Gastrocnemius medialis (tissue), 4 donors: ENCODE data around the gene LHX5. TPM values are rescaled to one million over a fixed set of nuclear protein-coding genes. Genes with fewer than 3 reads are reported as not detected.

Source experiments
- ATAC-seq, 2 donors: fragments of 150-250 bp; one replicate each; pipeline ENCODE4 v1.9.1; 2016
- DNase-seq, 2 donors: peaks; one replicate each; pipeline ENCODE4 v3.0.0-alpha.2; 2019
- H3K27ac ChIP-seq, 4 donors: fragments of 200-600 bp; sonication (generic); 1 replicate in 1 of 4; 2 replicates in 3 of 4; pipeline ENCODE4 v1.5.1; 2016 to 2018; ENCODE audit warnings: mild to moderate bottlenecking in 2 of 4, moderate library complexity in 1 of 4
- H3K27me3 ChIP-seq, 3 donors: fragments of 200-600 bp; sonication (generic) in 2 of 3; 1 replicate in 1 of 3; 2 replicates in 2 of 3; pipeline versions ENCODE4 v1.5.1 to v1.6.0; 2016 to 2019; ENCODE audit warnings: mild to moderate bottlenecking in 1 of 3, moderate library complexity in 1 of 3
- H3K36me3 ChIP-seq, 2 donors: fragments of 200-600 bp; sonication (generic) in 1 of 2; one replicate each; pipeline ENCODE4 v1.5.1; 2017 to 2018
- H3K4me1 ChIP-seq, 2 donors: fragments of 200-600 bp; sonication (generic) in 1 of 2; one replicate each; pipeline ENCODE4 v1.5.1; 2016 to 2017; ENCODE audit warnings: mild to moderate bottlenecking in 2 of 2
- H3K4me3 ChIP-seq, 4 donors: fragments of 200-600 bp; sonication (generic) in 3 of 4; 1 replicate in 1 of 4; 2 replicates in 3 of 4; pipeline ENCODE4 v1.5.1; 2016 to 2019; ENCODE audit warnings: mild to moderate bottlenecking in 2 of 4
- H3K9me3 ChIP-seq, 3 donors: fragments of 200-600 bp; sonication (generic) in 2 of 3; 1 replicate in 1 of 3; 2 replicates in 2 of 3; pipeline ENCODE4 v1.5.1; 2016 to 2019
- POLR2A ChIP-seq, 2 donors: fragments of 450-650 bp; IDR thresholded peaks; one replicate each; pipeline ENCODE4 v1.6.1; 2017; ENCODE audit warnings: antibody characterized with exemption in 2 of 2, mild to moderate bottlenecking in 2 of 2, moderate library complexity in 2 of 2
- in situ Hi-C, 4 donors: fragments of 200-750 bp; cut with MboI; loops; one replicate each; pipeline versions ENCODE4 v1.15.0 to v1.8.0; 2017; ENCODE audit warnings: low sequenced_read_pairs in 4 of 4
- intact Hi-C: fragments of 100-400 bp; cut with DNase I; formaldehyde crosslinking; loops from one replicate; pipeline ENCODE4 v1.15.1; 2023; ENCODE audit warnings: low total_unique reads
- total RNA-seq, 4 donors: library from RNA; depleted of rRNA; stranded (reverse); fragments of >200 nt; gene quantifications; one replicate each; pipeline versions ENCODE4 v1.1.0 to v1.2.3, GENCODE V29; 2016
- TF ChIP-seq, protein P1 (sequence below), 5 experiments: fragments of 450-650 bp in 3 of 5; fragments of 200-600 bp in 2 of 5; sonication (generic) in 2 of 5; IDR thresholded peaks in 4 of 5; conservative IDR thresholded peaks in 1 of 5; 1 replicate in 4 of 5; 2 replicates in 1 of 5; pipeline ENCODE4 v1.5.1; 2016 to 2019; ENCODE audit warnings: antibody characterized with exemption in 5 of 5, mild to moderate bottlenecking in 3 of 5, moderate library complexity in 3 of 5

The LHX5 gene
- total RNA-seq, 4 donors from 2014 or later: not detected

DNA sequence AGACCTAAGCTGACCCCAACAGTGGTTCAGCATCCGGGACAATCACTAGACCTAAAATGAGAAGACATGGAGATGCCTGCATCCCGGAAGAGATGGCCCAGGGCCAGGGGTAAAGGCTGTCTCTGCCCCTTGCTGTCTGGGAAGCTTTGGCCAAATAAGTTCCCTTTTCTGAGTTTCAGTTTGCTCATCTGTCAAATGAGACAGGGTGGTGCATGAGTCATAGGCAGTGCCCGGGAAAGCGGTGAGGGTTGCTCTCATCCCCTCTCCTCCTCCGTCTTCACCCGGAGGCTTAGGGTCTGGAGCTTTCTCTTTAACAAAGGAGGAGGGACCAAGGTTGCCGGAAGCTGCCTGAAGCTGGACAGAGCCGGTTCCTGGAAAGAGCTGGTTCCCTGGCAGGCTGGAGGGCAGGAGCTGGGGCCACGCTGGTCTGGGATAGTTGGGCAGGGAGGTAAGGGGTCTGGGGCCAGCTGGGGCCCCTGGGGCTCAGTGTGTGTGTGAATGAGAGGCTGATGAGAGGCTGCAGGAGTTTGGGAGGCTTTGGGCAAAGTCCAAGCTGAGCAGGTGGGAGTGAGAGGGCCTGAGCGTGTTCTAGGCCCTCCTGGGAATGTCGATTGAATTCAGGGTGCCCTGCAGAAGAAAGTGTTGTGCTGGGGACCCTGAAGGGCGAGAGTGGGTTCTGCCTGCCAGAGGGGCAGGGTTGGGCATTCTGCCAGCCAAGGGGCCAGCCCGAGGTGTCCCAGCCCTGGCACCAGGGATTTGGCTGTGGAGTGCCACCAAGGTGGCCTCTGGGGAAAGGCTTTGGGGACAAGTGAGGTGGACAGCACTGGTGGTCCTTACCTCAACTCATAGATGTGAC lies 49.4 kb downstream of the LHX5 start, which contains the start of gene SDSL:
Gene SDSL (plus strand): TSS at position 351 of the 856 bp plus-strand sequence. CDS start 5,603 bp downstream, outside the sequence.
- TF ChIP-seq POLR2A (IDR thresholded peaks at IDR 0.05): peak in 1 of 2 donors; percentile 15
- TF ChIP-seq, protein P1, sequence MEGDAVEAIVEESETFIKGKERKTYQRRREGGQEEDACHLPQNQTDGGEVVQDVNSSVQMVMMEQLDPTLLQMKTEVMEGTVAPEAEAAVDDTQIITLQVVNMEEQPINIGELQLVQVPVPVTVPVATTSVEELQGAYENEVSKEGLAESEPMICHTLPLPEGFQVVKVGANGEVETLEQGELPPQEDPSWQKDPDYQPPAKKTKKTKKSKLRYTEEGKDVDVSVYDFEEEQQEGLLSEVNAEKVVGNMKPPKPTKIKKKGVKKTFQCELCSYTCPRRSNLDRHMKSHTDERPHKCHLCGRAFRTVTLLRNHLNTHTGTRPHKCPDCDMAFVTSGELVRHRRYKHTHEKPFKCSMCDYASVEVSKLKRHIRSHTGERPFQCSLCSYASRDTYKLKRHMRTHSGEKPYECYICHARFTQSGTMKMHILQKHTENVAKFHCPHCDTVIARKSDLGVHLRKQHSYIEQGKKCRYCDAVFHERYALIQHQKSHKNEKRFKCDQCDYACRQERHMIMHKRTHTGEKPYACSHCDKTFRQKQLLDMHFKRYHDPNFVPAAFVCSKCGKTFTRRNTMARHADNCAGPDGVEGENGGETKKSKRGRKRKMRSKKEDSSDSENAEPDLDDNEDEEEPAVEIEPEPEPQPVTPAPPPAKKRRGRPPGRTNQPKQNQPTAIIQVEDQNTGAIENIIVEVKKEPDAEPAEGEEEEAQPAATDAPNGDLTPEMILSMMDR (IDR thresholded peaks at IDR 0.05 in 4 of 5, conservative IDR thresholded peaks at IDR 0.05 in 1 of 5): no peak
- intact Hi-C loops: no loop called here
- peak within 1 kb of the TSS; percentile 34 to 56 (median 43) for H3K4me3 ChIP-seq
- DNase-seq: peak; percentile 26 to 52
- in situ Hi-C loops: loop anchor here in 1 of 4 donors (10.0 kb wide), 1 partner anchor 107 kb away; no protein-coding TSS in a partner anchor
- no peaks in the 10 kb centered on the region for H3K9me3 ChIP-seq
- H3K27me3 ChIP-seq: no peaks in the 10 kb centered on the region
- H3K27ac ChIP-seq: peak within 1 kb of the TSS in 2 of 4 donors; percentile 24 to 48
- peak; percentile 60 to 71 for ATAC-seq
- peaks cover 0 to 8% of the 10 kb centered on the region in 2 donors for H3K4me1 ChIP-seq
- no peaks in the 10 kb centered on the region for H3K36me3 ChIP-seq

DNA sequence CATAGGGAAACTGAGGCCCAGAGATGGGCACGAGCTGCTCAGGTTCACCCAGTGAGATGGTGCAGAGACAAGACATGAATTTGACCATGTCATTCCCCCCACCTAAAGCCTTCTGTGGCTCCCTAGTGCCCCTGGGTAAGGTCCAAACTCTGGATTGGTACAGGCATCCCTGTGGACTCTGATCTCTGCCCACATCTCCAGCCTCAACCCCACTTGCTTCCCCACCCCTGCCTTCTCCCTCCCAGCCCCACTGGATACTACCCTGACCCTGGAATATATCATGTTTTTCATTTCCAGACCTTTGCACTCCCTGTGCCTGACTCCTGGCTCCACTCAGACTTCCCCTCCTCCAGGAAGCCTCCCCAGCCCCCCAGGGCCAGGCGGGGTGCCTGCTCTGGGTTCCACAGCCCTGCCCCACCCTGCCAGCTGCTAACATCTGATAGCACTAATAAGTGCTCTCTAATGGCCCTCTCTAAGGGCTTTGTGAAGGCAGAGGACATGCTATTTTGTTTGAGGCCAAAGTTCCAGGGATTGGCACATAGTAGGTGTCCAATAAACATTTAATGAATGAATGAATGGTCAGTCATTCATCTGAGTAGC lies 50.6 kb downstream of the LHX5 start:
- no peaks in the 10 kb centered on the region for H3K9me3 ChIP-seq
- in situ Hi-C loops (loop anchor here in 1 of 4 donors (10.0 kb wide), 1 partner anchor 106 kb away; no protein-coding TSS in a partner anchor), intact Hi-C loops (no loop called here)
- DNase-seq (no peak), ATAC-seq (no peak)
- H3K4me1 ChIP-seq: peaks cover 0 to 8% of the 10 kb centered on the region in 2 donors
- no peak for TF ChIP-seq POLR2A (IDR thresholded peaks at IDR 0.05)
- TF ChIP-seq, protein P1 (IDR thresholded peaks at IDR 0.05 in 4 of 5, conservative IDR thresholded peaks at IDR 0.05 in 1 of 5): no peak
- H3K4me3 ChIP-seq: no peak overlapping the region
- H3K27me3 ChIP-seq: no peaks in the 10 kb centered on the region
- H3K36me3 ChIP-seq: no peaks in the 10 kb centered on the region
- H3K27ac ChIP-seq: no peak overlapping the region

DNA sequence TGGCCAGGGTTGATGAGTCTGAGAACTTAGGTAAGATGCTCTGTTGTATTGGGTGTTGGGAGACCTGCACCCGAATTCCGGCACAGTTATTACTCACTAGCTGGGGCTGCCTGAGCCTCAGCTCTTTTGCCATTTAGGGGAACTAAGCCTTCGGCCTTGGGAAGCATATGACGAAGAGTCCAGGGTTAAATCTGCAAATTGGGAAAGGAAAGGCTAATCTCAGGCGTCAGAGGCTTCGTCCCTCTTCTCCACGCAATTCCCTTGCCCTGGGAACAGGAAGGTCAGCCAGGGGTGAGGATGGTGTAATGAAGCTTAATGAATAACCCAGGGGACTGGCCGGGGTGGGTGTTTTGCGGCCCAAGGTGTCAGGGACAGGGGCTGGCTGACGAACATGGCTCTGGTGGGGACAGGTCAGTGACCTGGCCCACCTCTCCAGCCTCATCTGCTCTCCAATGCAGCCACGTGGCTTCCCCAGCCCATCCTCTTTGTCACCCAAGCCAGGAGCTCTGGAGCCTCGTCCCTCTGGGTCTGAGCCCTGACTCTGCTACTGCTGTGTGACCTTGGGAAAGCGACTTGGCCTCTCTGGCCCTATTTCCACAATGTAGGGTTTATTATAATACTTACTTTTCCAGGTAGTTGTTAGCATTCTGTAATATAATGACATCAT lies 53.3 kb downstream of the LHX5 start:
- Histone ChIP-seq H3K9me3 (no peaks in the 10 kb centered on the region), H3K36me3 (no peaks in the 10 kb centered on the region), H3K27ac (no peak overlapping the region), H3K4me1 (peaks cover 0 to 8% of the 10 kb centered on the region in 2 donors), H3K27me3 (no peaks in the 10 kb centered on the region), H3K4me3 (no peak overlapping the region)
- intact Hi-C loops: no loop called here
- DNase-seq (peak in 1 of 2 donors; percentile 23), ATAC-seq (no peak)
- in situ Hi-C loops: no loop called here
- TF ChIP-seq, protein P1 (IDR thresholded peaks at IDR 0.05 in 4 of 5, conservative IDR thresholded peaks at IDR 0.05 in 1 of 5): no peak
- no peak for TF ChIP-seq POLR2A (IDR thresholded peaks at IDR 0.05)

DNA sequence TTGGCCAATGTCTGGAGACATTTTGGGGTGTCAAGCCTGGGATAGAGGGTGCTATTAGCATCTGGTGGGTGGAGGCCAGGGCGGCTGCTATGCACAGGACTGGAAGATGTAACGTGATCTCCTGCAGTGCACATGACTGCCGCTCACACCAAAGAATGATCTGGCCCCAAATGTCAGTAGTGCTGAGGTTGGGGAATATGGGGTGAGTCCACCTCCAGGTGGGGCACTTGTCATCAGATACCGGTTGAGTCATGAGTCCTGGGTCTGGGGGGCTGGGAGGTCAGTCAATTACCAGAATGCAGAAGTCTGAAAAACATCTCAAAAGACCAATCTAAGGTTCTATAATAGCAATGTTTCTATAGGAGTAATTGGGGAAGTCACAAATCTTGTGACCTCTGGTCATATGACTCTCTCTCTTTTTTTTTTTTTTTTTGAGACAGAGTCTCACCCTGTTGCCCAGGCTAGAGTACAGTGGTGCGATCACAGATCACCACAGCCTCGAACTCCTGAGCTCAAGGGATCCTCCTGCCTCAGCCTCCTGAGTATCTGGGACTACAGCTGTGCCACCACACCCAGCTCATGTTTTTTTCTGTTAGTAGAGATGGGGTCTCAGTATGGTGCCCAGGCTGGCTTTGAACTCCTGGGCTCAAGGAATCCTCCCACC lies 55.4 kb downstream of the LHX5 start:
- H3K4me1 ChIP-seq: no peaks in the 10 kb centered on the region
- no peaks in the 10 kb centered on the region for H3K27me3 ChIP-seq
- H3K9me3 ChIP-seq: no peaks in the 10 kb centered on the region
- peak in 1 of 2 donors; percentile 12 for ATAC-seq
- intact Hi-C loops: no loop called here
- no peak overlapping the region for H3K4me3 ChIP-seq
- H3K27ac ChIP-seq: no peak overlapping the region
- in situ Hi-C loops: no loop called here
- no peak for DNase-seq
- no peaks in the 10 kb centered on the region for H3K36me3 ChIP-seq
- TF ChIP-seq POLR2A (IDR thresholded peaks at IDR 0.05): no peak
- TF ChIP-seq, protein P1 (IDR thresholded peaks at IDR 0.05 in 4 of 5, conservative IDR thresholded peaks at IDR 0.05 in 1 of 5): no peak
